Gastrocnemius medialis (tissue), 4 donors: ENCODE measurements around the gene ERI3. TPM values are rescaled to one million over a fixed set of nuclear protein-coding genes. Genes with fewer than 3 reads are reported as not detected.

Source experiments
- ATAC-seq, 2 donors: fragments of 150-250 bp; one replicate each; pipeline ENCODE4 v1.9.1; 2016
- DNase-seq, 2 donors: peaks; one replicate each; pipeline ENCODE4 v3.0.0-alpha.2; 2019
- H3K27ac ChIP-seq, 4 donors: fragments of 200-600 bp; sonication (generic); 1 replicate in 1 of 4; 2 replicates in 3 of 4; pipeline ENCODE4 v1.5.1; 2016 to 2018; ENCODE audit warnings: mild to moderate bottlenecking in 2 of 4, moderate library complexity in 1 of 4
- H3K27me3 ChIP-seq, 3 donors: fragments of 200-600 bp; sonication (generic) in 2 of 3; 1 replicate in 1 of 3; 2 replicates in 2 of 3; pipeline versions ENCODE4 v1.5.1 to v1.6.0; 2016 to 2019; ENCODE audit warnings: mild to moderate bottlenecking in 1 of 3, moderate library complexity in 1 of 3
- H3K36me3 ChIP-seq, 2 donors: fragments of 200-600 bp; sonication (generic) in 1 of 2; one replicate each; pipeline ENCODE4 v1.5.1; 2017 to 2018
- H3K4me1 ChIP-seq, 2 donors: fragments of 200-600 bp; sonication (generic) in 1 of 2; one replicate each; pipeline ENCODE4 v1.5.1; 2016 to 2017; ENCODE audit warnings: mild to moderate bottlenecking in 2 of 2
- H3K4me3 ChIP-seq, 4 donors: fragments of 200-600 bp; sonication (generic) in 3 of 4; 1 replicate in 1 of 4; 2 replicates in 3 of 4; pipeline ENCODE4 v1.5.1; 2016 to 2019; ENCODE audit warnings: mild to moderate bottlenecking in 2 of 4
- H3K9me3 ChIP-seq, 3 donors: fragments of 200-600 bp; sonication (generic) in 2 of 3; 1 replicate in 1 of 3; 2 replicates in 2 of 3; pipeline ENCODE4 v1.5.1; 2016 to 2019
- POLR2A ChIP-seq, 2 donors: fragments of 450-650 bp; IDR thresholded peaks; one replicate each; pipeline ENCODE4 v1.6.1; 2017; ENCODE audit warnings: antibody characterized with exemption in 2 of 2, mild to moderate bottlenecking in 2 of 2, moderate library complexity in 2 of 2
- in situ Hi-C, 4 donors: fragments of 200-750 bp; cut with MboI; loops; one replicate each; pipeline versions ENCODE4 v1.15.0 to v1.8.0; 2017; ENCODE audit warnings: low sequenced_read_pairs in 4 of 4
- intact Hi-C: fragments of 100-400 bp; cut with DNase I; formaldehyde crosslinking; loops from one replicate; pipeline ENCODE4 v1.15.1; 2023; ENCODE audit warnings: low total_unique reads
- total RNA-seq, 4 donors: library from RNA; depleted of rRNA; stranded (reverse); fragments of >200 nt; gene quantifications; one replicate each; pipeline versions ENCODE4 v1.1.0 to v1.2.3, GENCODE V29; 2016
- TF ChIP-seq, protein P1 (sequence below), 5 experiments: fragments of 450-650 bp in 3 of 5; fragments of 200-600 bp in 2 of 5; sonication (generic) in 2 of 5; IDR thresholded peaks in 4 of 5; conservative IDR thresholded peaks in 1 of 5; 1 replicate in 4 of 5; 2 replicates in 1 of 5; pipeline ENCODE4 v1.5.1; 2016 to 2019; ENCODE audit warnings: antibody characterized with exemption in 5 of 5, mild to moderate bottlenecking in 3 of 5, moderate library complexity in 3 of 5

ERI3 gene
- total RNA-seq, 4 donors from 2014 or later = 53.8 to 101 (median 79.8) TPM

DNA sequence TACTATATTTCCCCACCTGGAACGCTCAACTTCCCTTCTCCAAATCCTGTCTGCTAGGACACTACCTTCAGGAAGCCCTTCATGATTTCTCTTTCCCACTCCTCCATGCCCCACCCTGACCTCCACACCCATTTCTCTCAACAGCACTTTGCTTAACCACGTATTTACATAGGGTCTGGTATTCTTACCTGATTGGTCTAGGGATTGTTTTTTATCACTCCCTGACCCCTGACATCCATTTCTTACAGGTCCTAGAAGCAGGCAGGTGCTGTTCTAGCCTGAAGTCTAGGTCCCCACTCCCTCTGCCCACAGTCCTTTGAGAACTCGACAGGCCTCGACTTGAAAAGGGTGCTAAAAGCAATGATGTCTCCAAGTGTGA is 94.3 kb downstream of the ERI3 start:
- no peak overlapping the region for H3K4me3 ChIP-seq
- H3K27me3 ChIP-seq = no peaks in the 10 kb centered on the region
- no peak for DNase-seq
- H3K4me1 ChIP-seq = no peaks in the 10 kb centered on the region
- no peaks in the 10 kb centered on the region for H3K9me3 ChIP-seq
- no peak overlapping the region for H3K27ac ChIP-seq
- ATAC-seq = no peak
- H3K36me3 ChIP-seq = peaks cover 0 to 10% of the 10 kb centered on the region in 2 donors
- in situ Hi-C loops (no loop called here), intact Hi-C loops (no loop called here)
- no peak for TF ChIP-seq POLR2A (IDR thresholded peaks at IDR 0.05)
- TF ChIP-seq, protein P1, sequence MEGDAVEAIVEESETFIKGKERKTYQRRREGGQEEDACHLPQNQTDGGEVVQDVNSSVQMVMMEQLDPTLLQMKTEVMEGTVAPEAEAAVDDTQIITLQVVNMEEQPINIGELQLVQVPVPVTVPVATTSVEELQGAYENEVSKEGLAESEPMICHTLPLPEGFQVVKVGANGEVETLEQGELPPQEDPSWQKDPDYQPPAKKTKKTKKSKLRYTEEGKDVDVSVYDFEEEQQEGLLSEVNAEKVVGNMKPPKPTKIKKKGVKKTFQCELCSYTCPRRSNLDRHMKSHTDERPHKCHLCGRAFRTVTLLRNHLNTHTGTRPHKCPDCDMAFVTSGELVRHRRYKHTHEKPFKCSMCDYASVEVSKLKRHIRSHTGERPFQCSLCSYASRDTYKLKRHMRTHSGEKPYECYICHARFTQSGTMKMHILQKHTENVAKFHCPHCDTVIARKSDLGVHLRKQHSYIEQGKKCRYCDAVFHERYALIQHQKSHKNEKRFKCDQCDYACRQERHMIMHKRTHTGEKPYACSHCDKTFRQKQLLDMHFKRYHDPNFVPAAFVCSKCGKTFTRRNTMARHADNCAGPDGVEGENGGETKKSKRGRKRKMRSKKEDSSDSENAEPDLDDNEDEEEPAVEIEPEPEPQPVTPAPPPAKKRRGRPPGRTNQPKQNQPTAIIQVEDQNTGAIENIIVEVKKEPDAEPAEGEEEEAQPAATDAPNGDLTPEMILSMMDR (IDR thresholded peaks at IDR 0.05 in 4 of 5, conservative IDR thresholded peaks at IDR 0.05 in 1 of 5) = no peak

DNA sequence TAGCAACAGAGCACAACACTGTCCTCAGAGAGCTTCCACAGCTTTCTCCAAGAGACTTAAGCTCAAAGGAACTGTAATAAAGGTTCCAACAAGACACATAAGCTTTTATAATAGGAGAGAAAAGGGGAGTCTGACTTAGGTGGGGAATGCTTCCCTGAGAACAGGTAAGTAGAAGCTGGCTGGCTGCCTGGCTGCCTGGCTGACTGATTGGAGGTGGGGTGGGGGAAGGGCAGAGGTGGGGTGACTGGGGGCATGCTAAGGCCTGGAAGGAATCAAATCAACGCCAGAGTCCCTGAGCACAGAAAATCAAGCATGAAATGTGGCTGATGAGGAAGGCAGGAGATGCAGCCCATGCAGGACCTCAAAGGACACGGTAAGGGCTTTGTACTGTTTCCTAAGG is 96.0 kb downstream of the ERI3 start:
- intact Hi-C loops = no loop called here
- Histone ChIP-seq H3K27ac (no peak overlapping the region), H3K4me1 (no peaks in the 10 kb centered on the region), H3K9me3 (no peaks in the 10 kb centered on the region), H3K27me3 (no peaks in the 10 kb centered on the region), H3K36me3 (peaks cover 0 to 10% of the 10 kb centered on the region in 2 donors), H3K4me3 (no peak overlapping the region)
- no peak for TF ChIP-seq POLR2A (IDR thresholded peaks at IDR 0.05)
- TF ChIP-seq, protein P1 (IDR thresholded peaks at IDR 0.05 in 4 of 5, conservative IDR thresholded peaks at IDR 0.05 in 1 of 5) = no peak
- no peak for ATAC-seq
- in situ Hi-C loops = no loop called here
- no peak for DNase-seq

DNA sequence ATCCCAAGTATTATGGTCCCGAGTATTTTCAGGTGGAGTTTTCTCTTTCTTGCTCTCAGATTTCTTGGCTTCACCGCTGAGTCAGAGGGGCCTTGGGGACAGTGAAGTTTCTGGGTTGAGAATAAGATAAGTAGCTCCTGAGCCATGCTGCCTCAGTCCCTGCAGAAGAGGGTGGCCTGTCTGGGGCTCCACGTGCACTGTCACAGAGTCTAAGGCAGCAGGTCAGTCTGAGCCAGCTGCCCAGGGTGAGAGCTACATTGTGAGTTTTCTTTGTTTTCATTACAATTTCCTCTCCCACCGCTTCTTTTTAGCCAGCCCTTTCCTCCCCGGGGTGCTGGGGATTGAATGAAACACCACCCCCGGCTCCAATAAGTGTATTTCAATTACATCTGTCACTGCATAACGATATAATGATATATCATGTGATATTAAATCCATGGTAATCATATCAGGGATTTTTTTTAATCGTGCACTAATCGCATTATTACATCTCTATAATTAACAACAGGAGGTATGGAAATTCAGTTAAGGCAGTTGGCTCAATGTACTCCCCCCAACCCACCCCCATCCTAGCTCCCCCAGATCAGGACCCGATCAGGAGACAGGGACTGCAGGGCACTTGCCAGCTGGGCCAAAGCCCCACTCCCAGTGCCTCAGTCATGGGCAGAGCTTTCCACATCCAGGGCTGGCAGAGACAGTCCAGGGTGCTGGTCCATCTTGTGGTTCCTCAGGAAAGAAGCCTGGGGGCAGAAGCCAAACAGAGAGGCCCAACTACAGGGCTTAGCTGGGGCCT is 98.1 kb downstream of the ERI3 start:
- Histone ChIP-seq H3K4me3 (no peak overlapping the region), H3K36me3 (peaks cover 0 to 10% of the 10 kb centered on the region in 2 donors), H3K4me1 (no peaks in the 10 kb centered on the region), H3K27me3 (no peaks in the 10 kb centered on the region), H3K27ac (no peak overlapping the region), H3K9me3 (no peaks in the 10 kb centered on the region)
- ATAC-seq (no peak), DNase-seq (no peak)
- intact Hi-C loops = no loop called here
- in situ Hi-C loops = no loop called here
- no peak for TF ChIP-seq POLR2A (IDR thresholded peaks at IDR 0.05)
- TF ChIP-seq, protein P1 (IDR thresholded peaks at IDR 0.05 in 4 of 5, conservative IDR thresholded peaks at IDR 0.05 in 1 of 5) = no peak

- in situ Hi-C loops = no loop called here
- no peaks in the 10 kb centered on the region for H3K27me3 ChIP-seq
Observed at GRCh38 chr1:44254392-44254910, 100.6 kb downstream of the ERI3 start.

More at GRCh38 chr1:44254392-44254910, 100.6 kb downstream of the ERI3 start:
- no peaks in the 10 kb centered on the region for H3K9me3 ChIP-seq
- no peak overlapping the region for H3K27ac ChIP-seq
- no peaks in the 10 kb centered on the region for H3K4me1 ChIP-seq
- peaks cover 0 to 10% of the 10 kb centered on the region in 2 donors for H3K36me3 ChIP-seq
- DNase-seq (no peak), ATAC-seq (no peak)
- TF ChIP-seq, protein P1 (IDR thresholded peaks at IDR 0.05 in 4 of 5, conservative IDR thresholded peaks at IDR 0.05 in 1 of 5) = no peak
- no peak for TF ChIP-seq POLR2A (IDR thresholded peaks at IDR 0.05)
- intact Hi-C loops = no loop called here
- H3K4me3 ChIP-seq = no peak overlapping the region
